MM.1S (cell line): ENCODE data around the gene LRRTM4.

Source experiments
- CTCF ChIP-seq: fragments of 300-600 bp; sonication (generic); IDR thresholded peaks from 2 replicates; pipeline ENCODE4 v1.5.1; 2016; ENCODE audit warnings: antibody characterized with exemption, low read length, mixed read lengths
- EZH2 ChIP-seq: fragments of 300-600 bp; sonication (generic); optimal IDR thresholded peaks from 2 replicates; pipeline ENCODE3; 2017; ENCODE audit warnings: low read depth, mild to moderate bottlenecking, antibody characterized with exemption, low read length, mixed read lengths
- EZH2phosphoT487 ChIP-seq: fragments of 300-600 bp; sonication (generic); IDR thresholded peaks from 2 replicates; pipeline ENCODE4 v1.6.1; 2018; ENCODE audit warnings: antibody characterized with exemption, low read length

GRCh38 chr2:77387324-77387723, 134.9 kb downstream of the LRRTM4 start:
- TF ChIP-seq CTCF (no peak), EZH2 (no peak), EZH2phosphoT487 (no peak)
